HEK293T (cell line): ENCODE data around the gene TLK2.

Experiments
- BHLHE40 ChIP-seq: fragments of 450-650 bp; IDR thresholded peaks from 2 replicates; pipeline ENCODE4 v1.6.1; 2016; ENCODE audit warnings: mild to moderate bottlenecking, moderate library complexity, borderline replicate concordance
- CTBP1 ChIP-seq: fragments of 450-650 bp; IDR thresholded peaks from 2 replicates; pipeline ENCODE4 v1.6.1; 2016; ENCODE audit warnings: borderline replicate concordance
- FOXM1 ChIP-seq: fragments of 450-650 bp; IDR thresholded peaks from 2 replicates; pipeline ENCODE4 v1.6.1; 2017; ENCODE audit warnings: mild to moderate bottlenecking, borderline replicate concordance

GRCh38 chr17:62581764-62582163 is 103.1 kb downstream of the TLK2 start:
- TF ChIP-seq CTBP1 (no peak), BHLHE40 (no peak), FOXM1 (no peak)
